Gastroesophageal sphincter (tissue), 4 donors: ENCODE results near the gene LYRM4. TPM values are rescaled to one million over a fixed set of nuclear protein-coding genes. Genes with fewer than 3 reads are reported as not detected.

ENCODE experiments used
- ATAC-seq: fragments of 150-250 bp; one replicate; pipeline ENCODE4 v1.9.1; 2016; ENCODE audit warnings: mild to moderate bottlenecking, moderate library complexity
- H3K27ac ChIP-seq, 4 donors: fragments of 200-600 bp; sonication (generic) in 3 of 4; 1 replicate in 3 of 4; 2 replicates in 1 of 4; pipeline ENCODE4 v1.5.1; 2016 to 2019
- H3K27me3 ChIP-seq: fragments of 200-600 bp; sonication (generic); one replicate; pipeline ENCODE4 v1.5.1; 2019
- H3K36me3 ChIP-seq, 2 donors: fragments of 200-600 bp; sonication (generic); one replicate each; pipeline ENCODE4 v1.5.1; 2019; ENCODE audit warnings: control low read depth in 1 of 2
- H3K4me1 ChIP-seq, 3 donors: fragments of 200-600 bp; sonication (generic); 1 replicate in 2 of 3; 2 replicates in 1 of 3; pipeline ENCODE4 v1.5.1; 2016 to 2019; ENCODE audit warnings: control low read depth in 2 of 3
- H3K4me3 ChIP-seq, 2 donors: fragments of 200-600 bp; sonication (generic); one replicate each; pipeline ENCODE4 v1.5.1; 2019; ENCODE audit warnings: mild to moderate bottlenecking in 1 of 2, moderate library complexity in 1 of 2
- H3K9me3 ChIP-seq, 3 donors: fragments of 200-600 bp; sonication (generic); one replicate each; pipeline ENCODE4 v1.5.1; 2017 to 2019; ENCODE audit warnings: control low read depth in 2 of 3
- EP300 ChIP-seq: sonication (generic); formaldehyde crosslinking; IDR thresholded peaks from one replicate; pipeline ENCODE4 v1.6.1; 2017; ENCODE audit warnings: antibody characterized with exemption, mild to moderate bottlenecking
- POLR2A ChIP-seq, 2 donors: fragments of 450-650 bp; IDR thresholded peaks; one replicate each; pipeline ENCODE4 v1.6.1; 2017; ENCODE audit warnings: antibody characterized with exemption in 2 of 2, mild to moderate bottlenecking in 2 of 2, moderate library complexity in 1 of 2
- POLR2AphosphoS5 ChIP-seq: sonication (generic); formaldehyde crosslinking; IDR thresholded peaks from one replicate; pipeline ENCODE4 v1.6.1; 2017; ENCODE audit warnings: antibody characterized with exemption
- WGBS, 2 donors: methylation state at CpG; one replicate each; pipeline ENCODE4 v1.1.5; 2018; ENCODE audit warnings: low coverage in 1 of 2; 5-methylcytosine and 5-hydroxymethylcytosine counted together
- total RNA-seq, 4 donors: library from RNA; depleted of rRNA; stranded (reverse); fragments of >200 nt; gene quantifications; one replicate each; pipeline ENCODE4 v1.1.0, GENCODE V29; 2016
- TF ChIP-seq, protein P1 (sequence below), 4 experiments: fragments of 200-600 bp in 2 of 4; fragments of 450-650 bp in 2 of 4; sonication (generic) in 1 of 4; IDR thresholded peaks; one replicate each; pipeline ENCODE4 v1.5.1; 2017 to 2019; ENCODE audit warnings: antibody characterized with exemption in 4 of 4, mild to moderate bottlenecking in 2 of 4, moderate library complexity in 2 of 4

The LYRM4 gene
- total RNA-seq, 4 donors from 2014 or later: 16.4 to 27.9 (median 20.5) TPM

DNA sequence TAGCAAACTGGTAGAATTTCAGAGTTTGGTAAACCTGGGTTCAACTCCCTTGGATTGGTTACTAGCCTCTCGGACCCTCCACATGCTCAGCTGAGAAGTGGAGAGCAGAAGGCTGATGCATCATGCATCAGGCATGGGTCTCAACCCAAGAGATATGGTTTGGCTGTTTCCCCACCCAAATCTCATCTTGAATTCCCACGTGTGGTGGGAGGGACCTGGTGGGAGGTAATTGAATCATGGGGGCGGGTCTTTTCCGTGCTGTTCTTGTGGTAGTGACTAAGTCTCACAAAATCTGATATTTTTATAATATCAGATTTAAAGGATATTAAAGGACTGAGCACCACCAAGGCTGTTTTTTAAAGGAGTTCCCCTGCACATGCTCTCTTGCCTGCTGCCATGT, 100.5 kb downstream of the LYRM4 start:
- Histone ChIP-seq H3K4me1 (no peaks in the 10 kb centered on the region), H3K27me3 (no peaks in the 10 kb centered on the region), H3K9me3 (no peaks in the 10 kb centered on the region), H3K4me3 (no peak overlapping the region), H3K27ac (no peak overlapping the region), H3K36me3 (no peaks in the 10 kb centered on the region)
- no peak for ATAC-seq
- TF ChIP-seq POLR2AphosphoS5: no peak
- no peak for TF ChIP-seq EP300
- no peak for TF ChIP-seq POLR2A (IDR thresholded peaks at IDR 0.05)
- TF ChIP-seq, protein P1, sequence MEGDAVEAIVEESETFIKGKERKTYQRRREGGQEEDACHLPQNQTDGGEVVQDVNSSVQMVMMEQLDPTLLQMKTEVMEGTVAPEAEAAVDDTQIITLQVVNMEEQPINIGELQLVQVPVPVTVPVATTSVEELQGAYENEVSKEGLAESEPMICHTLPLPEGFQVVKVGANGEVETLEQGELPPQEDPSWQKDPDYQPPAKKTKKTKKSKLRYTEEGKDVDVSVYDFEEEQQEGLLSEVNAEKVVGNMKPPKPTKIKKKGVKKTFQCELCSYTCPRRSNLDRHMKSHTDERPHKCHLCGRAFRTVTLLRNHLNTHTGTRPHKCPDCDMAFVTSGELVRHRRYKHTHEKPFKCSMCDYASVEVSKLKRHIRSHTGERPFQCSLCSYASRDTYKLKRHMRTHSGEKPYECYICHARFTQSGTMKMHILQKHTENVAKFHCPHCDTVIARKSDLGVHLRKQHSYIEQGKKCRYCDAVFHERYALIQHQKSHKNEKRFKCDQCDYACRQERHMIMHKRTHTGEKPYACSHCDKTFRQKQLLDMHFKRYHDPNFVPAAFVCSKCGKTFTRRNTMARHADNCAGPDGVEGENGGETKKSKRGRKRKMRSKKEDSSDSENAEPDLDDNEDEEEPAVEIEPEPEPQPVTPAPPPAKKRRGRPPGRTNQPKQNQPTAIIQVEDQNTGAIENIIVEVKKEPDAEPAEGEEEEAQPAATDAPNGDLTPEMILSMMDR (IDR thresholded peaks at IDR 0.05): no peak
- WGBS, 2 donors: 84 to 89% methylated on average over 3 of the region's 4 CpGs

GRCh38 chr6:5159162-5159561, 101.6 kb downstream of the LYRM4 start:
- H3K4me3 ChIP-seq: no peak overlapping the region
- no peaks in the 10 kb centered on the region for H3K36me3 ChIP-seq
- H3K4me1 ChIP-seq: no peaks in the 10 kb centered on the region
- TF ChIP-seq, protein P1 (IDR thresholded peaks at IDR 0.05): no peak
- TF ChIP-seq POLR2A (IDR thresholded peaks at IDR 0.05) (no peak), EP300 (no peak), POLR2AphosphoS5 (no peak)
- 71% methylated on average over 1 of the region's 1 CpG; no CpG with 5 or more reads in 1 of the 2 donors for WGBS, 2 donors
- H3K27me3 ChIP-seq: no peaks in the 10 kb centered on the region
- no peaks in the 10 kb centered on the region for H3K9me3 ChIP-seq
- H3K27ac ChIP-seq: no peak overlapping the region
- ATAC-seq: no peak

- Histone ChIP-seq H3K27me3 (no peaks in the 10 kb centered on the region), H3K4me3 (no peak overlapping the region), H3K36me3 (no peaks in the 10 kb centered on the region), H3K4me1 (no peaks in the 10 kb centered on the region), H3K9me3 (no peaks in the 10 kb centered on the region), H3K27ac (no peak overlapping the region)
- no peak for TF ChIP-seq POLR2AphosphoS5
- no peak for TF ChIP-seq EP300
- TF ChIP-seq POLR2A (IDR thresholded peaks at IDR 0.05): no peak
- TF ChIP-seq, protein P1 (IDR thresholded peaks at IDR 0.05): no peak
- no peak for ATAC-seq
- WGBS, 2 donors: 30 to 48% methylated on average over 3 of the region's 3 CpGs
Observed at GRCh38 chr6:5158180-5158579, 102.6 kb downstream of the LYRM4 start.

GRCh38 chr6:5157621-5158138, 103.1 kb downstream of the LYRM4 start:
- no peak for ATAC-seq
- Histone ChIP-seq H3K27ac (no peak overlapping the region), H3K4me3 (no peak overlapping the region), H3K4me1 (no peaks in the 10 kb centered on the region), H3K36me3 (no peaks in the 10 kb centered on the region), H3K9me3 (no peaks in the 10 kb centered on the region), H3K27me3 (no peaks in the 10 kb centered on the region)
- 68 to 86% methylated on average over 8 to 9 of the region's 10 CpGs for WGBS, 2 donors
- TF ChIP-seq POLR2A (IDR thresholded peaks at IDR 0.05): no peak
- TF ChIP-seq, protein P1 (IDR thresholded peaks at IDR 0.05): no peak
- no peak for TF ChIP-seq POLR2AphosphoS5
- TF ChIP-seq EP300: no peak

- no peak overlapping the region for H3K27ac ChIP-seq
- 77 to 85% methylated on average over 4 to 5 of the region's 5 CpGs for WGBS, 2 donors
- ATAC-seq: no peak
Observed at GRCh38 chr6:5156627-5157026, 104.1 kb downstream of the LYRM4 start.

More at GRCh38 chr6:5156627-5157026, 104.1 kb downstream of the LYRM4 start:
- no peak for TF ChIP-seq POLR2AphosphoS5
- TF ChIP-seq POLR2A (IDR thresholded peaks at IDR 0.05): no peak
- no peak for TF ChIP-seq EP300
- TF ChIP-seq, protein P1 (IDR thresholded peaks at IDR 0.05): no peak
- Histone ChIP-seq H3K4me1 (no peaks in the 10 kb centered on the region), H3K36me3 (no peaks in the 10 kb centered on the region), H3K9me3 (no peaks in the 10 kb centered on the region), H3K4me3 (no peak overlapping the region), H3K27me3 (no peaks in the 10 kb centered on the region)
